ENCODE data around the gene PDE5A.
A peak's percentile ranks its signal among the peaks of the same experiment; 100 is the strongest.

Gene PDE5A

GRCh38 chr4:119526786-119527550 lies 101.6 kb downstream of the PDE5A start:
- H3K36me3 ChIP-seq (ENCODE audit: control insufficient read depth in 1 of 2, insufficient read depth in 2 of 2, low read length in 2 of 2): peaks cover 12 to 28% of the 10 kb centered on the region in 2 donors
- H3K9ac ChIP-seq (ENCODE audit: low read depth in 1 of 2, low read length in 2 of 2): no peak overlapping the region
- no peak overlapping the region for H3K4me3 ChIP-seq (ENCODE audit: low read depth in 1 of 2, low read length in 2 of 2)
- peaks cover 0 to 3% of the 10 kb centered on the region in 2 donors for H3K4me1 ChIP-seq (ENCODE audit: control insufficient read depth in 1 of 2, insufficient read depth in 2 of 2, low read length in 2 of 2)
- no peak overlapping the region for H3K27ac ChIP-seq (ENCODE audit: low read depth, low read length)
- H3K27me3 ChIP-seq (ENCODE audit: control insufficient read depth in 1 of 2, insufficient read depth in 2 of 2, low read length in 2 of 2): no peaks in the 10 kb centered on the region
- no peaks in the 10 kb centered on the region for H3K9me3 ChIP-seq (ENCODE audit: control insufficient read depth in 1 of 2, low read length in 2 of 2)

GRCh38 chr4:119525771-119526712 lies 102.6 kb downstream of the PDE5A start:
- H3K4me1 ChIP-seq (ENCODE audit: control insufficient read depth in 1 of 2, insufficient read depth in 2 of 2, low read length in 2 of 2): peaks cover 0 to 11% of the 10 kb centered on the region in 2 donors
- H3K4me3 ChIP-seq (ENCODE audit: low read depth in 1 of 2, low read length in 2 of 2): no peak overlapping the region
- H3K9ac ChIP-seq (ENCODE audit: low read depth in 1 of 2, low read length in 2 of 2): no peak overlapping the region
- no peaks in the 10 kb centered on the region for H3K9me3 ChIP-seq (ENCODE audit: control insufficient read depth in 1 of 2, low read length in 2 of 2)
- no peaks in the 10 kb centered on the region for H3K27me3 ChIP-seq (ENCODE audit: control insufficient read depth in 1 of 2, insufficient read depth in 2 of 2, low read length in 2 of 2)
- no peak overlapping the region for H3K27ac ChIP-seq (ENCODE audit: low read depth, low read length)
- H3K36me3 ChIP-seq (ENCODE audit: control insufficient read depth in 1 of 2, insufficient read depth in 2 of 2, low read length in 2 of 2): peaks cover 12 to 24% of the 10 kb centered on the region in 2 donors

GRCh38 chr4:119525005-119525749 lies 103.4 kb downstream of the PDE5A start:
- Histone ChIP-seq H3K27ac (ENCODE audit: low read depth, low read length) (no peak overlapping the region), H3K4me3 (ENCODE audit: low read depth in 1 of 2, low read length in 2 of 2) (no peak overlapping the region), H3K4me1 (ENCODE audit: control insufficient read depth in 1 of 2, insufficient read depth in 2 of 2, low read length in 2 of 2) (peaks cover 0 to 14% of the 10 kb centered on the region in 2 donors)

GRCh38 chr4:119523399-119523798 lies 105.2 kb downstream of the PDE5A start:
- no peak overlapping the region for H3K4me3 ChIP-seq (ENCODE audit: low read depth in 1 of 2, low read length in 2 of 2)
- H3K4me1 ChIP-seq (ENCODE audit: control insufficient read depth in 1 of 2, insufficient read depth in 2 of 2, low read length in 2 of 2): peaks cover 0 to 14% of the 10 kb centered on the region in 2 donors
- no peaks in the 10 kb centered on the region for H3K27me3 ChIP-seq (ENCODE audit: control insufficient read depth in 1 of 2, insufficient read depth in 2 of 2, low read length in 2 of 2)
- no peak overlapping the region for H3K27ac ChIP-seq (ENCODE audit: low read depth, low read length)
- H3K36me3 ChIP-seq (ENCODE audit: control insufficient read depth in 1 of 2, insufficient read depth in 2 of 2, low read length in 2 of 2): peaks cover 11 to 20% of the 10 kb centered on the region in 2 donors
- no peaks in the 10 kb centered on the region for H3K9me3 ChIP-seq (ENCODE audit: control insufficient read depth in 1 of 2, low read length in 2 of 2)
- no peak overlapping the region for H3K9ac ChIP-seq (ENCODE audit: low read depth in 1 of 2, low read length in 2 of 2)

More at GRCh38 chr4:119525005-119525749, 103.4 kb downstream of the PDE5A start:
- Histone ChIP-seq H3K27me3 (ENCODE audit: control insufficient read depth in 1 of 2, insufficient read depth in 2 of 2, low read length in 2 of 2) (no peaks in the 10 kb centered on the region), H3K9me3 (ENCODE audit: control insufficient read depth in 1 of 2, low read length in 2 of 2) (no peaks in the 10 kb centered on the region), H3K9ac (ENCODE audit: low read depth in 1 of 2, low read length in 2 of 2) (no peak overlapping the region), H3K36me3 (ENCODE audit: control insufficient read depth in 1 of 2, insufficient read depth in 2 of 2, low read length in 2 of 2) (peaks cover 12 to 23% of the 10 kb centered on the region in 2 donors)

- Histone ChIP-seq H3K27ac (ENCODE audit: low read depth, low read length) (no peak overlapping the region), H3K9ac (ENCODE audit: low read depth in 1 of 2, low read length in 2 of 2) (no peak overlapping the region), H3K27me3 (ENCODE audit: control insufficient read depth in 1 of 2, insufficient read depth in 2 of 2, low read length in 2 of 2) (no peaks in the 10 kb centered on the region), H3K36me3 (ENCODE audit: control insufficient read depth in 1 of 2, insufficient read depth in 2 of 2, low read length in 2 of 2) (peaks cover 17 to 24% of the 10 kb centered on the region in 2 donors), H3K9me3 (ENCODE audit: control insufficient read depth in 1 of 2, low read length in 2 of 2) (no peaks in the 10 kb centered on the region), H3K4me3 (ENCODE audit: low read depth in 1 of 2, low read length in 2 of 2) (peak overlapping the region in 1 of 2 donors; percentile 35), H3K4me1 (ENCODE audit: control insufficient read depth in 1 of 2, insufficient read depth in 2 of 2, low read length in 2 of 2) (peaks cover 0 to 14% of the 10 kb centered on the region in 2 donors)
Observed at GRCh38 chr4:119521268-119521667, 107.3 kb downstream of the PDE5A start.

GRCh38 chr4:119518915-119519410 lies 109.6 kb downstream of the PDE5A start:
- Histone ChIP-seq H3K4me1 (ENCODE audit: control insufficient read depth in 1 of 2, insufficient read depth in 2 of 2, low read length in 2 of 2) (peaks cover 0 to 21% of the 10 kb centered on the region in 2 donors), H3K27me3 (ENCODE audit: control insufficient read depth in 1 of 2, insufficient read depth in 2 of 2, low read length in 2 of 2) (no peaks in the 10 kb centered on the region), H3K36me3 (ENCODE audit: control insufficient read depth in 1 of 2, insufficient read depth in 2 of 2, low read length in 2 of 2) (peaks cover 16 to 32% of the 10 kb centered on the region in 2 donors), H3K9ac (ENCODE audit: low read depth in 1 of 2, low read length in 2 of 2) (no peak overlapping the region), H3K4me3 (ENCODE audit: low read depth in 1 of 2, low read length in 2 of 2) (no peak overlapping the region), H3K27ac (ENCODE audit: low read depth, low read length) (no peak overlapping the region), H3K9me3 (ENCODE audit: control insufficient read depth in 1 of 2, low read length in 2 of 2) (no peaks in the 10 kb centered on the region)

GRCh38 chr4:119518230-119518892 lies 110.2 kb downstream of the PDE5A start:
- Histone ChIP-seq H3K27me3 (ENCODE audit: control insufficient read depth in 1 of 2, insufficient read depth in 2 of 2, low read length in 2 of 2) (no peaks in the 10 kb centered on the region), H3K4me1 (ENCODE audit: control insufficient read depth in 1 of 2, insufficient read depth in 2 of 2, low read length in 2 of 2) (peaks cover 0 to 21% of the 10 kb centered on the region in 2 donors), H3K36me3 (ENCODE audit: control insufficient read depth in 1 of 2, insufficient read depth in 2 of 2, low read length in 2 of 2) (peaks cover 21 to 38% of the 10 kb centered on the region in 2 donors), H3K27ac (ENCODE audit: low read depth, low read length) (no peak overlapping the region), H3K9me3 (ENCODE audit: control insufficient read depth in 1 of 2, low read length in 2 of 2) (no peaks in the 10 kb centered on the region), H3K9ac (ENCODE audit: low read depth in 1 of 2, low read length in 2 of 2) (no peak overlapping the region), H3K4me3 (ENCODE audit: low read depth in 1 of 2, low read length in 2 of 2) (no peak overlapping the region)

- no peak overlapping the region for H3K4me3 ChIP-seq (ENCODE audit: low read depth in 1 of 2, low read length in 2 of 2)
- peaks cover 0 to 21% of the 10 kb centered on the region in 2 donors for H3K4me1 ChIP-seq (ENCODE audit: control insufficient read depth in 1 of 2, insufficient read depth in 2 of 2, low read length in 2 of 2)
- no peaks in the 10 kb centered on the region for H3K27me3 ChIP-seq (ENCODE audit: control insufficient read depth in 1 of 2, insufficient read depth in 2 of 2, low read length in 2 of 2)
- no peak overlapping the region for H3K27ac ChIP-seq (ENCODE audit: low read depth, low read length)
- peaks cover 23 to 46% of the 10 kb centered on the region in 2 donors for H3K36me3 ChIP-seq (ENCODE audit: control insufficient read depth in 1 of 2, insufficient read depth in 2 of 2, low read length in 2 of 2)
- H3K9ac ChIP-seq (ENCODE audit: low read depth in 1 of 2, low read length in 2 of 2): no peak overlapping the region
- H3K9me3 ChIP-seq (ENCODE audit: control insufficient read depth in 1 of 2, low read length in 2 of 2): no peaks in the 10 kb centered on the region
Observed at GRCh38 chr4:119517361-119518229, 111.0 kb downstream of the PDE5A start.
